HFFc6 (cell line): Measurements from ENCODE around the gene PARD3B. TPM values are rescaled to one million over a fixed set of nuclear protein-coding genes. Genes with fewer than 3 reads are reported as not detected.

Experiments used
- DNase-seq: peaks from one replicate; pipeline ENCODE4 v3.0.0-alpha.2; 2018
- H3K27ac Mint-ChIP-seq: 2 replicates; pipeline ENCODE4 v1.8.0; 2020; ENCODE audit warnings: mild to moderate bottlenecking, mixed read lengths
- H3K27me3 Mint-ChIP-seq: 2 replicates; pipeline ENCODE4 v1.8.0; 2021; ENCODE audit warnings: mild to moderate bottlenecking, moderate library complexity, mixed read lengths; ENCODE audit not compliant: insufficient read depth
- H3K36me3 Mint-ChIP-seq: 2 replicates; pipeline ENCODE4 v1.8.0; 2021; ENCODE audit warnings: low read depth, mixed read lengths
- H3K4me1 Mint-ChIP-seq: 2 replicates; pipeline ENCODE4 v1.8.0; 2020; ENCODE audit warnings: low read depth, mixed read lengths
- H3K4me3 Mint-ChIP-seq: 2 replicates; pipeline ENCODE4 v1.8.0; 2020; ENCODE audit warnings: mild to moderate bottlenecking, moderate library complexity, mixed read lengths
- H3K9me3 Mint-ChIP-seq: 2 replicates; pipeline ENCODE4 v1.8.0; 2020; ENCODE audit warnings: mild to moderate bottlenecking, mixed read lengths
- total RNA-seq, 6 experiments: library from RNA; stranded (reverse); fragmentation: NEBNext Ultra II Directional; extraction: Animal tissue kit (Norgen Biotek cat#: 25700); gene quantifications; 2 replicates in 1 of 6; 3 replicates in 5 of 6; pipeline ENCODE4 v1.2.3, GENCODE V29; 2021
- TF ChIP-seq, protein P1 (sequence below): fragments of 200-600 bp; sonication (generic); IDR thresholded peaks from 2 replicates; pipeline ENCODE4 v1.5.0; 2021; ENCODE audit warnings: antibody characterized with exemption, mild to moderate bottlenecking

The PARD3B gene
- total RNA-seq, 6 experiments from 2014 or later, result 14.0 to 22.4 (median 15.3) TPM

DNA sequence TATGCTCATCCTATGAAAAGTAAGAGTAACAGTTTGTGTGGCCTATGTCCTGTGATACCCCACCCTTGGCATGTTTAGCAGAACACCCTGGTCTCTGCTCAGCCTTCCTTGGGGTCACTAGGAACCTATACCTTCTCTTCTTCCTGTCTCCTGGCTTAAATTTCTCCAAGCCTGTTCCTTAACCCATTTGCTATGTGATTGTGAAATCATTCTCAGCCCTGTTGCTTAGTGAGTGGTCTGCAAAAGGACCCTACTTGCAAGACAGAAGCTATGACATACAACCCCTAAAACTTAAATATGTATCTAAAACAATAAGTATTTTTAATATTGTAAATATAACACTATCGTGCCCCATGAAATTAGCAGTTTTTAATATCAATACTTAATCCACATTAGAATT is 524.7 kb downstream of the PARD3B start:
- Mint-ChIP-seq H3K4me3 (no peak overlapping the region), H3K4me1 (no peaks in the 10 kb centered on the region; the same call in 1 of the 2 replicates), H3K36me3 (no peaks in the 10 kb centered on the region), H3K27me3 (no peaks in the 10 kb centered on the region; the same call in 1 of the 2 replicates), H3K27ac (no peak overlapping the region), H3K9me3 (no peaks in the 10 kb centered on the region)
- TF ChIP-seq, protein P1, sequence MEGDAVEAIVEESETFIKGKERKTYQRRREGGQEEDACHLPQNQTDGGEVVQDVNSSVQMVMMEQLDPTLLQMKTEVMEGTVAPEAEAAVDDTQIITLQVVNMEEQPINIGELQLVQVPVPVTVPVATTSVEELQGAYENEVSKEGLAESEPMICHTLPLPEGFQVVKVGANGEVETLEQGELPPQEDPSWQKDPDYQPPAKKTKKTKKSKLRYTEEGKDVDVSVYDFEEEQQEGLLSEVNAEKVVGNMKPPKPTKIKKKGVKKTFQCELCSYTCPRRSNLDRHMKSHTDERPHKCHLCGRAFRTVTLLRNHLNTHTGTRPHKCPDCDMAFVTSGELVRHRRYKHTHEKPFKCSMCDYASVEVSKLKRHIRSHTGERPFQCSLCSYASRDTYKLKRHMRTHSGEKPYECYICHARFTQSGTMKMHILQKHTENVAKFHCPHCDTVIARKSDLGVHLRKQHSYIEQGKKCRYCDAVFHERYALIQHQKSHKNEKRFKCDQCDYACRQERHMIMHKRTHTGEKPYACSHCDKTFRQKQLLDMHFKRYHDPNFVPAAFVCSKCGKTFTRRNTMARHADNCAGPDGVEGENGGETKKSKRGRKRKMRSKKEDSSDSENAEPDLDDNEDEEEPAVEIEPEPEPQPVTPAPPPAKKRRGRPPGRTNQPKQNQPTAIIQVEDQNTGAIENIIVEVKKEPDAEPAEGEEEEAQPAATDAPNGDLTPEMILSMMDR, result no peak
- no peak for DNase-seq

DNA sequence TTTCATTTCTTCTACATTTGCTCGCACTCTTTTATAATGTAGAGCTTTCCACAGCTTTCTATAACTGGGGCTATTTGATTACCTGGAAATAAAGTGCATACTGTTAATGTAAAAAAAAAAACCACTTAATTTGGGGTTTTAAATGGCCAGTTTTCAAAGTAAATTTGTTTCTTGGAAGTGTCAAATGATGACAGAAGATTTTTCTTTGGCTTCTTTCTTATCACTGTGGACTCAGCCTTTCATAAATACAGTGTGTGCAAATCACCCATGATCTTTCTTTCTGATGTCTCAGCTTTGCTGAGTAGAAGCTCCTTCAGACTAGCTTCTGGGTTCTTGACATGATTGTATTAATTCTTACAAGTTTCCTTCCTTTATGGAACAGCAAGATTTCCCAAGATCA is 525.6 kb downstream of the PARD3B start:
- H3K36me3 Mint-ChIP-seq, result no peaks in the 10 kb centered on the region
- no peak overlapping the region for H3K27ac Mint-ChIP-seq
- no peak overlapping the region for H3K4me3 Mint-ChIP-seq
- H3K27me3 Mint-ChIP-seq, result no peaks in the 10 kb centered on the region; the same call in 1 of the 2 replicates
- H3K9me3 Mint-ChIP-seq, result no peaks in the 10 kb centered on the region
- no peaks in the 10 kb centered on the region; the same call in 1 of the 2 replicates for H3K4me1 Mint-ChIP-seq
- no peak for DNase-seq
- TF ChIP-seq, protein P1, result no peak

DNA sequence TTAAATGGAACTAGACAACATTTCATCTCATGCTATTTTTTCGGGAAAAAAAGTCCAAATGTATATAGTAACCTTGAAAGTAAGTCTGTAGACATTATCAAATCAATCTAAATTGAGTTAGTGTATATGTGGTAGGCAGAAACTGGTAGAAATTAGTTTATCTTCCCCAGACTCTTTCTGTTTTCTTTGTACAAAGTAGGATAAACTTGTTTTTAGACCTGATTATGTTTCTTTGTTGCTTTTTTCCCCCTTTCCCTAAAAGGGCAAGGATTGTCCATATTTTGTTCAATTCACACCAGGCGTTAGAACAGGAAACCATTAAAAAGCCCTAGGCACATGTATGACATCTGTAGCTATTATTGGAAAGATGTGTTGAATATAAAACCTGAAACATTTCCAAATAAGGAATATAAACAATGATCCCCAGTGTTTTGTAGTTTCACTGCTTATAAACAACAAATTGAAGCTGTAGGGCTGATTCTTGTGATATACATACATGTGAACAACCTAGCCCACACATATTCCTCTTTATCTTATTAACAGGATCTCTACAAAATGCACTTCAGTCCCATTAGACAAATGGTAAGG is 528.3 kb downstream of the PARD3B start:
- DNase-seq, result no peak
- Mint-ChIP-seq H3K27ac (no peak overlapping the region), H3K36me3 (no peaks in the 10 kb centered on the region)

GRCh38 chr2:205076405-205076804 is 531.1 kb downstream of the PARD3B start:
- TF ChIP-seq, protein P1, result no peak
- no peaks in the 10 kb centered on the region for H3K9me3 Mint-ChIP-seq
- no peak for DNase-seq
- H3K4me3 Mint-ChIP-seq, result no peak overlapping the region
- H3K27ac Mint-ChIP-seq, result no peak overlapping the region
- H3K27me3 Mint-ChIP-seq, result no peaks in the 10 kb centered on the region
- no peaks in the 10 kb centered on the region for H3K36me3 Mint-ChIP-seq
- no peaks in the 10 kb centered on the region; the same call in 1 of the 2 replicates for H3K4me1 Mint-ChIP-seq

More for the DNA sequence above, 528.3 kb downstream of the PARD3B start:
- TF ChIP-seq, protein P1, result no peak
- Mint-ChIP-seq H3K4me1 (no peaks in the 10 kb centered on the region; the same call in 1 of the 2 replicates), H3K9me3 (no peaks in the 10 kb centered on the region), H3K4me3 (no peak overlapping the region), H3K27me3 (no peaks in the 10 kb centered on the region)

- H3K27me3 Mint-ChIP-seq, result no peaks in the 10 kb centered on the region
- no peaks in the 10 kb centered on the region for H3K36me3 Mint-ChIP-seq
- H3K9me3 Mint-ChIP-seq, result no peaks in the 10 kb centered on the region
- DNase-seq, result no peak
- no peaks in the 10 kb centered on the region; the same call in 1 of the 2 replicates for H3K4me1 Mint-ChIP-seq
- H3K4me3 Mint-ChIP-seq, result no peak overlapping the region
- TF ChIP-seq, protein P1, result no peak
- no peak overlapping the region for H3K27ac Mint-ChIP-seq
These were observed 531.9 kb downstream of the PARD3B start for GRCh38 chr2:205077159-205077558.
